Gastroesophageal sphincter (tissue), 2 donors: Measurements from ENCODE around the gene PPP1R26.

ENCODE experiments used
- POLR2A ChIP-seq, 2 donors: fragments of 450-650 bp; IDR thresholded peaks; one replicate each; pipeline ENCODE4 v1.6.1; 2017; ENCODE audit warnings: antibody characterized with exemption in 2 of 2, mild to moderate bottlenecking in 2 of 2, moderate library complexity in 1 of 2
- POLR2AphosphoS5 ChIP-seq: sonication (generic); formaldehyde crosslinking; IDR thresholded peaks from one replicate; pipeline ENCODE4 v1.6.1; 2017; ENCODE audit warnings: antibody characterized with exemption

GRCh38 chr9:135464181-135464580, 15.4 kb upstream of the PPP1R26 start:
- TF ChIP-seq POLR2AphosphoS5 = no peak
- no peak for TF ChIP-seq POLR2A (IDR thresholded peaks at IDR 0.05)
